GM21786 (cell line): ENCODE measurements around the gene SLC35C1.
"Not testable (repeated sequence)": the region's sequence is repeated elsewhere in the genome, so short reads cannot be mapped to it uniquely, and the experiment has no call there.

ENCODE experiments used
- ATAC-seq: cut with Tn5 transposase; IDR thresholded peaks from one replicate; pipeline ENCODE4 v1.9.1; 2021; ENCODE audit not compliant: unreplicated experiment

The SLC35C1 gene

DNA sequence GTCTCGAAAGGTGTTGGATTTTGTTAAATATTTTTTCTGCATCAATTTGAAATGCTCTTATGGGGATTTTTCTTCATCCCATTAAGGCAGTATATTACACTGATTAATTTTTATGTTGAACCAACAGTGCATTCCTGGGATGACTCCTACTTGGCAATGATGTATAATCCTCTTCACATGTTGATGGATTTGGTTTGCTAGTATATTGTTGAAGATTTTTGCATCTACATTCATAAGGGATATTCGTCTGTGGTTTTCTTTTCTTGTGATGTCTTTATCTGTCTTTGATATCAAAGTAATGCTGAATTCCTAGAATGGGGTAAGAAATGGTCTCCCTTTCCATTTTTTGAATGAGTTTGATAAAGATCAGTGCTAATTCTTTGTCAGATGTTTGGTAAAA is 18.7 kb upstream of the SLC35C1 start:
- ATAC-seq, result no peak

DNA sequence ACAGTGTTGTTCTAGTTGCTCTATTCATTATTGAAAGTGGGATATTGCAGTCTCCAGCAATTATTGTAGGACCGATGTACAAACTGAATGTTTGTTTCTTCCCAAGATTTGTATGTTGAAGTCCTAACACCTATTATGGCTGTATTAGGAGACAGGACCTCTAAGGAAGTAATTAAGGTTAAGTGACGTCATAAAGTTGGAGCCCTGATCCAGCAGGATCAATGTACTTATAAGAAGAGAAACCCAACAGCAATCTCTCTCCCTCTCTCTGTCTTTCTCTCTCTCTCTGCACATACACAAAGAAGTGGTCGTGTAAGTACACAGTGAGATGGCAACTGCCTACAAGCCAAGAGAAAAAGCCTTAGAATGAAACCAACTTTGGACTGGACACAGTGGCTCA is 16.1 kb upstream of the SLC35C1 start:
- ATAC-seq, result no peak

DNA sequence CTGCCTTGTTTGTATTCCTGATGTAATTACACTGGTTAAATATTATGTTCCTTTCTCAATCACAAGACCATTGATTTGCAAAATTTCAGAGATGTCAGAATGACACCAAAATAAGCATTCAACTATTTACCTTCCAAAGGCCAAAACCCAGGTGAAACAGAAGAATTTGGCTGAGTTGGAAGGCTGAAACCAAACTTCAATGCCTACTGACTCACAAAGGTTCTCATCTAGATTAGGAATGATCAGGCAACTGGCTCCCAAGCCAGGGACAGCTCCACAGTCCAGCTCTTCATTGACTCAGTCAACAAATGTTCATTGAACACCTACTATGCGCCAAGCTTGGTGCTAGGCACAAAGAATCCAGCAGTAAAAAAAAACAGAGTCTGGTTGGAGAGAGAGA is 13.4 kb upstream of the SLC35C1 start:
- ATAC-seq, result no peak

GRCh38 chr11:45794169-45794568 is 10.8 kb upstream of the SLC35C1 start:
- no peak for ATAC-seq

- ATAC-seq, result no peak
These were observed 9.6 kb upstream of the SLC35C1 start for GRCh38 chr11:45795379-45795778.

DNA sequence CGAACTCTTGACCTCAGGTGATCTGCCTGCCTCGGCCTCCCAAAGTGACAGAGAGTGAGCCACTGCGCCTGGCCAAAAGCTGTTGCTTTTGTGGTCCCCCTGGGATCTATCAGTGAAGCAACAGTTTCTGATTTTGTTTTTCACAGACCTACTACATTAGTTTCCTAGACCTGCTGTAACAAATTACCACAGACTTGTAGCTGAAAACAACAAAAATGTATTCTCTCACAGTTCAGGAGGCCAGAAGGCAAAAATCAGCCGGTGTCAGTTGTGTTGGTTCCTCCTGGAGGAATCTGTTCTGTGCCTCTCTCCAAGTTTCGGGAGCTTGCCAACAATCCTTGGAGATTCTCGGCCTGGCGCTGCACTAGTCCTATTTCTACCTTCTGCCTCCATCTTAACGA is 8.5 kb upstream of the SLC35C1 start:
- no peak for ATAC-seq

DNA sequence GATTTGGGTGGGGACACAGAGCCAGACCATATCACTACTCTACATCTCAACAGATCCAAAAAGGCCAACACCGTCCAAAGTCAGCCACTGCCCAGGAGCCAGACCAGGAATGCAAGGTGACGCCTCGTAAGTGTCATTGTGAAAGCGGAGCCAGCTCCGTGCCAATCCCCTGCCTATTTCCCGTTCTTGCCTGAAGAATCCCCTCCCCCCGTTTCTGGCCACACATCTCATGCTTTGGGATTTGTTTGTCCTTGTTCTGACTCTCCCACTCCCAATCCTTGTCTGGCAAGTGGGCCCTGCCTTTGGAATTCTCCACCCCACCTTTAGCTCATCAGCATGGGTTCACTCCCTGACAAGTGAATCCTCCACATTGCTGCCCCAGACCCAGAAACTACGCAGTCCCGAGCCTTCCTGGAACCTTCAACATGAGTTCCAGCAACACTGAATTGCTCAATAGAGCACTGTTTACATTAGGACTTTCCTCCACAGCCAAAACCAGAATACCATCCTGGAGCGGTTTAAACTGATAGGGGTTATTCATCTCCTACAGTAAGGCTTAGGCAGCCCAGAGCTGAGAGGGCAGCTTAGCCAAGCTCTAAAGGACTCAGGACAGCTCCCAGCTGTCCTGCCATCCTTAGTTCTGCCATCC is 6.0 kb upstream of the SLC35C1 start:
- no peak for ATAC-seq

GRCh38 chr11:45799562-45799961 is 5.4 kb upstream of the SLC35C1 start:
- no peak for ATAC-seq

- no peak for ATAC-seq
These were observed 4.7 kb upstream of the SLC35C1 start for GRCh38 chr11:45800261-45800660.

- ATAC-seq, result no peak
These were observed 3.1 kb upstream of the SLC35C1 start for GRCh38 chr11:45801723-45802315.

GRCh38 chr11:45802531-45803317 is 2.2 kb upstream of the SLC35C1 start:
- no peak for ATAC-seq

GRCh38 chr11:45803971-45804760 is 783 bp upstream of the SLC35C1 start:
- ATAC-seq, result peak; percentile 32

- ATAC-seq, result peak; percentile 7
These were observed 539 bp downstream of the SLC35C1 start for GRCh38 chr11:45805305-45806071.

DNA sequence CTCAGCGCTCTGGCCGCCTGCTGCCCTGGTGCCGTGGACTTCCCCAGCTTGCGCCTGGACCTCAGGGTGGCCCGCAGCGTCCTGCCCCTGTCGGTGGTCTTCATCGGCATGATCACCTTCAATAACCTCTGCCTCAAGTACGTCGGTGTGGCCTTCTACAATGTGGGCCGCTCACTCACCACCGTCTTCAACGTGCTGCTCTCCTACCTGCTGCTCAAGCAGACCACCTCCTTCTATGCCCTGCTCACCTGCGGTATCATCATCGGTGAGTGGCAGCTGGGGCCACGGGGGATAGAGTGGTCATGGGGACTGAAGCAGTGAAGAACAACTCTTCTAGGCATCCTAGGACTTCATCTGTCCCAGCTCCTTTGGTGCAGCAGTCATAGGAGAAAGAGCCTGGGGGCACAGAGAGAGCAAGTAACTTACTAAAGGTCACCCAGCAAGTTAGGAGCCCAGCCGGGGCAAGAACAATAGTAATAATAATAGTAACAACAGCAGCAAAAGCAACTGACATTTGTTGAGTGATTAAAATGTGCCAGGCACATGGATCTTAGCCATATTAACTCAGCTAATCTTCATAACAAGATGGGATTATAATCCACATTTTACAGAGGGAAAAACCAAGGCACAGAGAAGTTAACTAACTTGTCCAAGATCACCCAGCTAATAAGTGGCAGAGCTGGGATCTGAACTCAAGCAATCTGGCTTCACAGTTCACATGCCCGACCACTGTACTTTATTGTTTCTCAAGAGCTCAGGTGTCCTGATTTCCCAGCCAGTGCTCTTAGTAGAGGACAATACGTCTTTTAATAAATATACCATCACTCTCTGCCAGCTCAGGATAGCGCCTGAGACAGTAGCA is 1.4 kb downstream of the SLC35C1 start:
- ATAC-seq, result no peak

GRCh38 chr11:45806937-45807791 is 2.2 kb downstream of the SLC35C1 start:
- no peak for ATAC-seq

DNA sequence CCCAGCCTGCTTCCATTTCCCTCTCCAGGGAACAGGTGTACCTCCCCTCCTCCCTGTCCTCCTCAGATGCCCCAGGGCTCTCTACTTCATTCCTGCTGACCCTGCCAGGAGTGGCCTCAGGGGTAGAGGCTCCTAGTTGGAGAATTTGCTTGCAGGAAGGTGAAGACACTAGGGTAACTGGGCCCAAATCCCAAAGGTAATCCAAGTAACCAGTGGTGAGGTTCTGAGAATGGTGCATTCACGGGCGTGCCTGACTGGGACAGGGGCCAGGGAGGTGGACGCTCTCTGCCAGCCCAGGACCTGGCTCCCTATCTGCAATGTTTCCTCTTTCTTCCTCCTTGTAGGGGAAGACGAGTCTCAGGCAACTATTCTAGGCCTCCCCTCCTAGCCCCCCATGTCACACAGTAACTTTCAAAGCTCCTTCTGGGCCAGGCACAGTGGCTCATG is 2.9 kb downstream of the SLC35C1 start:
- ATAC-seq, result no peak

DNA sequence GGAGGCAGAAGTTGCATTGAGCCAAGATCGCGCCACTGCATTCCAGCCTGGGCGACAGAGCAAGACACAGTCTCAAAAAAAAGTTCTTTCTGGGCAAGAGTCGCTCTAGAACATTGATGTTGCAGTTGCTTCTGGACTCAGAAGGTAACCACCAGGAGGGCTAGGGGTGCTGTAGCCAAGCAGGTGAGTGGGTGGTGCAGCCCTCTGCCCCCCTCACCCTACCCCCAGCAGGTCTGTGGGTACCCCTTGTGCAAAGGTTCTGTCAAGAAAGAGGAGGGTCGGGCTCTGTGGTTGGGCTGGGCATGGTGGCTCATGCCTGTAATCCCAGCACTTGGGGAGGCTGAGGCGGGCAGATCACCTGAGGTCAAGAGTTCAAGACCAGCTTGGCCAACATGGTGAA is 3.5 kb downstream of the SLC35C1 start:
- not testable (repeated sequence) for ATAC-seq

- ATAC-seq, result no peak
These were observed 4.8 kb downstream of the SLC35C1 start for GRCh38 chr11:45809456-45810395.
